Effector memory CD4-positive, alpha-beta T cell (primary cell): ENCODE data around the gene CAMTA1.
"Not testable (repeated sequence)": the region's sequence is repeated elsewhere in the genome, so short reads cannot be mapped to it uniquely, and the experiment has no call there.

Experiments used
- DNase-seq, 3 donors: peaks; one replicate each; pipeline ENCODE4 v3.0.0-alpha.2; 2020
- H3K27ac ChIP-seq: 2 replicates; pipeline ENCODE4 v1.7.0; 2013; ENCODE audit warnings: mild to moderate bottlenecking, low read length, moderate library complexity; ENCODE audit not compliant: insufficient read depth, poor library complexity, severe bottlenecking
- H3K27me3 ChIP-seq: replicated peaks from 2 replicates; pipeline ENCODE4 v1.7.0; 2013; ENCODE audit warnings: mild to moderate bottlenecking, low read length; ENCODE audit not compliant: insufficient read depth, control insufficient read depth, poor library complexity, severe bottlenecking
- H3K36me3 ChIP-seq: 2 replicates; pipeline ENCODE4 v1.7.0; 2013; ENCODE audit warnings: mild to moderate bottlenecking, low read length, moderate library complexity; ENCODE audit not compliant: control insufficient read depth, insufficient read depth
- H3K4me1 ChIP-seq: 2 replicates; pipeline ENCODE4 v1.7.0; 2013; ENCODE audit warnings: low read length, mild to moderate bottlenecking; ENCODE audit not compliant: control insufficient read depth, insufficient read depth, poor library complexity, severe bottlenecking
- H3K4me3 ChIP-seq: 2 replicates; pipeline ENCODE4 v1.7.0; 2013; ENCODE audit warnings: low read length, low read depth, mild to moderate bottlenecking; ENCODE audit not compliant: insufficient read depth, poor library complexity, severe bottlenecking
- H3K9me3 ChIP-seq: 2 replicates; pipeline ENCODE4 v1.7.0; 2013; ENCODE audit warnings: mild to moderate bottlenecking, low read length, moderate library complexity; ENCODE audit not compliant: control insufficient read depth

The CAMTA1 gene

GRCh38 chr1:7404046-7404742 is 618.9 kb downstream of the CAMTA1 start:
- Histone ChIP-seq H3K27ac (no peak overlapping the region), H3K4me3 (no peak overlapping the region), H3K9me3 (no peaks in the 10 kb centered on the region), H3K27me3 (no peaks in the 10 kb centered on the region), H3K4me1 (no peaks in the 10 kb centered on the region), H3K36me3 (no peaks in the 10 kb centered on the region)
- DNase-seq = no peak

GRCh38 chr1:7405844-7406500 is 620.7 kb downstream of the CAMTA1 start:
- no peaks in the 10 kb centered on the region for H3K36me3 ChIP-seq
- H3K27ac ChIP-seq = no peak overlapping the region
- no peaks in the 10 kb centered on the region for H3K27me3 ChIP-seq
- DNase-seq = no peak
- H3K4me3 ChIP-seq = no peak overlapping the region
- no peaks in the 10 kb centered on the region for H3K4me1 ChIP-seq
- H3K9me3 ChIP-seq = no peaks in the 10 kb centered on the region

- H3K4me1 ChIP-seq = no peaks in the 10 kb centered on the region
- DNase-seq = no peak
- H3K36me3 ChIP-seq = no peaks in the 10 kb centered on the region
- no peaks in the 10 kb centered on the region for H3K9me3 ChIP-seq
- H3K27ac ChIP-seq = no peak overlapping the region
- no peak overlapping the region for H3K4me3 ChIP-seq
- H3K27me3 ChIP-seq = no peaks in the 10 kb centered on the region
Measured at GRCh38 chr1:7406641-7407543, 621.6 kb downstream of the CAMTA1 start.

- Histone ChIP-seq H3K4me3 (no peak overlapping the region), H3K36me3 (no peaks in the 10 kb centered on the region), H3K27me3 (no peaks in the 10 kb centered on the region), H3K27ac (no peak overlapping the region), H3K4me1 (no peaks in the 10 kb centered on the region), H3K9me3 (no peaks in the 10 kb centered on the region)
- no peak for DNase-seq
Measured at GRCh38 chr1:7407544-7407895, 622.3 kb downstream of the CAMTA1 start.

GRCh38 chr1:7407980-7408770 is 622.9 kb downstream of the CAMTA1 start:
- Histone ChIP-seq H3K4me3 (no peak overlapping the region), H3K27ac (no peak overlapping the region), H3K27me3 (no peaks in the 10 kb centered on the region), H3K9me3 (no peaks in the 10 kb centered on the region), H3K36me3 (no peaks in the 10 kb centered on the region), H3K4me1 (no peaks in the 10 kb centered on the region)
- DNase-seq = no peak

- Histone ChIP-seq H3K27ac (no peak overlapping the region), H3K9me3 (no peaks in the 10 kb centered on the region), H3K4me1 (no peaks in the 10 kb centered on the region), H3K36me3 (no peaks in the 10 kb centered on the region), H3K27me3 (no peaks in the 10 kb centered on the region), H3K4me3 (no peak overlapping the region)
- no peak for DNase-seq
Measured at GRCh38 chr1:7408771-7409150, 623.5 kb downstream of the CAMTA1 start.

GRCh38 chr1:7409278-7409677 is 624.0 kb downstream of the CAMTA1 start:
- DNase-seq = no peak
- no peak overlapping the region for H3K27ac ChIP-seq
- H3K4me1 ChIP-seq = no peaks in the 10 kb centered on the region
- H3K9me3 ChIP-seq = no peaks in the 10 kb centered on the region
- no peaks in the 10 kb centered on the region for H3K36me3 ChIP-seq
- H3K27me3 ChIP-seq = no peaks in the 10 kb centered on the region
- H3K4me3 ChIP-seq = no peak overlapping the region

GRCh38 chr1:7410156-7410555 is 624.9 kb downstream of the CAMTA1 start:
- H3K36me3 ChIP-seq = no peaks in the 10 kb centered on the region

GRCh38 chr1:7417618-7418017 is 632.4 kb downstream of the CAMTA1 start:
- not testable (repeated sequence) for H3K9me3 ChIP-seq, DNase-seq, H3K4me1 ChIP-seq, H3K4me3 ChIP-seq, H3K36me3 ChIP-seq, H3K27me3 ChIP-seq, H3K27ac ChIP-seq

More at GRCh38 chr1:7410156-7410555, 624.9 kb downstream of the CAMTA1 start:
- H3K27ac ChIP-seq = no peak overlapping the region
- no peaks in the 10 kb centered on the region for H3K4me1 ChIP-seq
- H3K27me3 ChIP-seq = no peaks in the 10 kb centered on the region
- H3K4me3 ChIP-seq = no peak overlapping the region
- H3K9me3 ChIP-seq = no peaks in the 10 kb centered on the region
- DNase-seq = no peak
